LNCAP (cell line): ENCODE data around the gene SLC25A52.

Experiments
- CTCF ChIP-seq: fragments of 450-650 bp; IDR thresholded peaks from 2 replicates; pipeline ENCODE4 v1.5.1; 2017; ENCODE audit warnings: mild to moderate bottlenecking

Gene SLC25A52

GRCh38 chr18:31750273-31750672 is 10.4 kb downstream of the SLC25A52 start:
- no peak for TF ChIP-seq CTCF

- TF ChIP-seq CTCF = no peak
Measured at GRCh38 chr18:31746396-31746795, 14.3 kb downstream of the SLC25A52 start.

- TF ChIP-seq CTCF = no peak
Measured at GRCh38 chr18:31744321-31745067, 16.2 kb downstream of the SLC25A52 start.

GRCh38 chr18:31741097-31741735 is 19.5 kb downstream of the SLC25A52 start:
- peak; percentile 88 for TF ChIP-seq CTCF

- no peak for TF ChIP-seq CTCF
Measured at GRCh38 chr18:31740180-31740579, 20.5 kb downstream of the SLC25A52 start.

GRCh38 chr18:31739651-31740050 is 21.0 kb downstream of the SLC25A52 start:
- no peak for TF ChIP-seq CTCF

- no peak for TF ChIP-seq CTCF
Measured at GRCh38 chr18:31738460-31739407, 21.9 kb downstream of the SLC25A52 start.
